ENCODE data around the gene NMT1.
"Not testable (repeated sequence)": the region's sequence is repeated elsewhere in the genome, so short reads cannot be mapped to it uniquely, and the experiment has no call there.

NMT1 gene

DNA sequence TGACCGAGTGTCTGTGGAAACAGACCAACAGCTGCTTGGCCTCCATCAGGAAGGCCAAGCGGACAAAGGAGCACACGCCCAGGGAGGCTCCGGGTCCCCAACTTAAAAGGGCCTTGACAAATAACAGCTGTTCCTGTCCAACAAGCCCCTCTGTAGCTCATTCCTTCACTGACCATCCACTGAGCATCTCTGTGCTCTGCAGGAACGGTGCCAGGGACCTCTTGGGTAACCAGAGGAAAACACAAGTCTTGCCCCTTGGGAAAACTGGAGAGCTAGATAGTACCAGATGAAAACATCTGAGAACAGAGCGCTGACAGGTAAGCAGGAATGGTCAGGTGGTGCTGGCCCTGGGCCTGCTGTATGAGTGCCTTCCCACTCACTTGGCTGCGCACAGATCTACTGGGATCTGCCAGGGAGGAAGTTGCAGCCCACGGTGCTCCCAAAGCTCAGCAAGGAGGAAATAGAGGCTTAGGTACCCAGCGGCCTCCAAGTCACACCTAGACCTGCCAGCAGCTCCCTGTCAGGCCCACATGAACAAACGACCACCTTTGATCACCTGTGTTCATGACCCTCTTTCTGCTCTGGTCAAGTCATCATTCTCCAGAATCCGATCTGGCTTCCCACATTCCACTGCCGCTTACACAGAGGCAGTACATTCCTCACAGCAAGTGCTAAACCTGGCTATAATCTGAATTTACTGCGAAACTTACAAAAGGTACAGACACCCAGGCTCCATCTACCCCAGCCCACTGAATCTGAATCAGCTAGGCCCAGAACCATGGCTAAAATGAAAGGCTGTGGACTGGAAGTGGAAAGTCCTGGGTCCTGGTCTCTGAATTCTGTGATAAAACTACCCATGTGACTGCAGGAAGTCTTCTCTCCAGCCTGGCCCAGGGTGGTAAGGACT, 22.1 kb upstream of the NMT1 start:
- DNase-seq (ENCODE audit: low spot score) = no peak

DNA sequence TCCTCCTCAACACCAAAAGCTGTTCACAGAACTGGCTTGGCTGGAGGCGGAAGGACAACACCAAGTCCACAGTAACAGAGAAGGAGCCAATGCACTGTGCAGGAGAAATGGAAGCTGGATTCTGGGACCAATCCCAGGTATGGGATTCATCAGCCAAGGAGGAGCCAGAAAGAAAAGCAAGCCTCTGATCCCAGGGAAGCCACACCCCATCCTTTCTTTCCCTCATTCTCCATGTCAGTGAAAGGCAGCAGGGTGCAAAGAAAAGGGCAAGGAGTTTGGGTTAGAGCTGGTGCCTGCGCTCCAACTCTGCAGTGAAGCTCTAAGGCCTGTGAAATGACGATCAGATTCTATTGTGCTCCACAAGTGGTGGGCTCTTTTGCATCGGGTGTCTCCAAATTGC, 20.7 kb upstream of the NMT1 start:
- DNase-seq (ENCODE audit: low spot score) = peak; percentile 73

DNA sequence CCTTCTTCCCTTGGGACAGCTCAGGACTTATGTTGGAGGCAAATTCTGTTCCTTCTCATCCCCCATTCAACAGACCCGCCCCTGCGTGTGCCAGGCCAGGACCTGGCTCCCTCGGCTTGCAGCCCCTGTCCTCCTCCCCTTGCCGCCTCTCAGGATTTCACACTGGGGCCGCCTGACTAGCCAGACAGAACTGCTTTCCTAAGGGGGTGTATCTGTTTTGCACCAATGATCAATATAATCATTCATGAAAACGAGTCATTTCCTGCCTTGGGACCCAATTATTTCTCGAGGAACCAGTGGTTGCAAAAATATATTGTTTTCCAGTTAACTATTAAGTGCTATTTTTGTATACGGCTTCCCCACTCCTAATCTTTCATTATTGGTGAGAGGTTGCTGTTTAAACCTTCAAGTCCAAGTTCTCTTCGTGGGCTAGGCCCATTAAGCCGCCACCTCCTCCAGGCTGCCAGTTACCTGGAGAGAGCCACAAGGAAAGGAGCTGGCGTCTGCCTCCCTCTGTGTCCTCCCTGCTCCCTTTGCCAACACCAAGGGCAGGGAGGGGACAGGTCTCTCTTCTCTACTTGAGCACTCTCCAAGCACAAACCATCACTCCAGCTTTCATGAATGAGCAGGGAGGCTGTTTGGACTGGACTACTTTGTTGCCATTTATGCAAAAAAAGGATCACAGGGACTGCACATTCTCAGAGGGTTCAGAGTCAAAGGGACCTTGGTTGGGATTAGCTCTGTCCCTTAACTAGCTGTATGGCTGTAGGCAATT, 18.6 kb upstream of the NMT1 start:
- DNase-seq (ENCODE audit: low spot score) = no peak

GRCh38 chr17:45043813-45044540, 17.1 kb upstream of the NMT1 start:
- no peak for DNase-seq (ENCODE audit: low spot score)

- no peak for DNase-seq (ENCODE audit: low spot score)
Observed at GRCh38 chr17:45046537-45047125, 14.5 kb upstream of the NMT1 start.

DNA sequence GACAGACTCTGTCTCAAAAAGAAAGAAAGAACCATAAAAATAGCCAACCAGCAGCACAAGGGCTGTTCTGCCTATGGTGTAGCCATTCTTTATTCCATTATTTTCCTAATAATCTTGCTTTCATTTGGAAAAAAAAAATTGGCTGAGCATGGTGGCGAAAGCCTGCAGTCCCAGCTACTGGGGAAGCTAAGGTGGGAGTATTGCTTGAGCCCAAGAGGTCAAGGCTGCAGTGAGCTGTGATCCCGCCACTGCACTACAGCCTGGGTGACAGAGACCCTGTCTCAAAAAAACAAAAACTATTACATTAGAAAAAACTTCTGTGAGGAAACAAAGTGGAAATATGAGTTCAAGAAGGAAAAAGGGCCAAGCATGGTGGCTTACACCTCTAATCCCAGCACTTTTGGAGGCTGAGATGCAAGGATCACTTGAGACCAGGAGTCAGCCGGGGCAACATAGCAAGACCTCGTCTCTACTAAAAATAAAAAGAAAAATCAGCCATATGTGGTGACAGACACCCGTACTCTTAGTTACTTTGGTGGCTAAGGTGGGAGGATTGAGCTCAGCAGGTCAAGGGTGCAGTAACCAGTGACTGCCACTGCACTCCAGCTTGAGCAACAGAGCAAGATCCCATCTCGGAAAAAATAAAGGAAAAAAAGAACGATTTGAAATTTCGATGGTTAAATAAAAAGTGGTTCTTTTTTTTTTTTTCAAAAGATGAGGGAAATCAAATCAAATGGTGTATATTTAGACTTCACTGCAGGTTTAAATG, 12.1 kb upstream of the NMT1 start:
- no peak for DNase-seq (ENCODE audit: low spot score)

DNA sequence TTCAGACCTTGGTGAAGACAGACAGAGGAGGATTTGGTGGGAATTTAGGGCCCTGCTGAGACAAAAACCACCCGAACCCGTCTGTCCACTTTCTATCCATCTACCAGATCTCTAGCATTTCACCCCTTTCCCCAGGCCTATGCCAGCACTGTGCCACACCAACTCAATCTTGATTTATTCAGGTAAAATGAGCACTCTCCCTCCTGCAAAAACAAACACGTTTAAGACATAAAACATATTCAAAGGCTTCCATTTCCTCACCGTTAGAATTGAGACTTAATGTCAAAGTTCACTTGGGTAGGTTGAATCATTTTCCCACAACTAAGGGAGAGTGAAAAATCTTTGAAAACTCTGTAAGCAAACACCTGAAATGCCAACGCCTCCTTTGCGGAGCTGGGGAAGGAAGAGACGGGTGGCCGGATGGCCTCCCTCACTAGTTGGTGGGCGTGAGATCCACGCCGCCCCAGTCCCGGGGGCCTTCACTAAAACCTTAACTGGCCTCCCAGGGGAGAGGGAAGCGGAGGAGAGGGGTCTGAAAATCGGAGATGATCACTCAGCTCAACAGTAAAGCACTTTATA, 10.5 kb upstream of the NMT1 start:
- no peak for DNase-seq (ENCODE audit: low spot score)

GRCh38 chr17:45051060-45051719, 9.9 kb upstream of the NMT1 start, which contains the start of gene DCAKD:
TSS of gene DCAKD (minus strand) at chr17:45051632. CDS start at chr17:45034885, 16,747 bp downstream.
- peak; percentile 97 for DNase-seq (ENCODE audit: low spot score)

GRCh38 chr17:45051720-45052051, 9.4 kb upstream of the NMT1 start:
- not testable (repeated sequence) for DNase-seq (ENCODE audit: low spot score)

- peak; percentile 85 for DNase-seq (ENCODE audit: low spot score)
Observed at GRCh38 chr17:45052052-45052772, 8.9 kb upstream of the NMT1 start.

DNA sequence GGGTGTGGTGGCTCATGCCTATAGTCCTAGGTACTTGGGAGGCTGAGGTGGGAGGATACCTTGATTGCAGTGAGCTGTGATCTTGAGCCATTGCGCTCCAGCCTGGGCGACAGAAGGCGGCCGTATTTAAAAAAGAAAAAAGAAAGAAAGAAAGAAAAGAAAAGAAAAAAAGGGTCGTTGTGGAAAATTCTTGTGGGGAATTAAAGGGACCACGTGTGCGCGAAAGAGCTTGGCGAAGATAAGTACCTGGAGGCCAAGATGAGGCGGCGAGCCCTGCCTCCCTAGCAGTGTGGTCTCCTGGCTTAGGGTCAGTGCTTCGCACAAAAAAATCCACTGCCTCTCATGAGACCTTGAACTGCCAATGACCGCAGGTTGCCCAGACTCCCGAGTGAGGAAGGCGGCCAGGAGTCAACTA, 728 bp upstream of the NMT1 start:
- DNase-seq (ENCODE audit: low spot score) = no peak

DNA sequence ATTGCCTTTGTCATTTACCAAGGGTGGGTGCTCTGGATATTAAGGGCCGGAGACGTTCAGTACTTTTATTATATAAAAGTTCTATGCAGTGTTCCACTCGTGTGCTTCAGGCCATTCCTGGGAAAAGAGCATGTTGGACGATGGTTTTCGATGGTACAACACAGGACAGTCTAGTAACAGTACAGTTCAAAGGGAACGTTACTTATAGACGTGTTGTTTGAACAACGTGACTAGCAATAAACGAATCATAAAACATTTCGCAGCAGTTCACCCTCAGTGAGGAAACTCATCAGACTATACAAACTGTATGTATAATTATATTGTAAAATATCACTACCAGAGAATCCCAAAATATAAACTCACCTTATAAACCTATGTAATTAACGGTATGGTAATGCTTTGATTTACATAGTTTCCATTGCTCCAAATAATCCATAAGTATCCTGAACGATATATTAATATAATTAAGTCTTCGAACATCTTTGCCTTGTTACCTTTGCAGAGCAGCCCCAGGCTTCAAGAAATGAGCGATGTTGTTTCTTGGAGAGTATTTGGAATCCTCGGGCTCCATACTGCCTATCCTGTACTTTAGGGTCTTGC, 589 bp downstream of the NMT1 start:
- DNase-seq (ENCODE audit: low spot score) = no peak

DNA sequence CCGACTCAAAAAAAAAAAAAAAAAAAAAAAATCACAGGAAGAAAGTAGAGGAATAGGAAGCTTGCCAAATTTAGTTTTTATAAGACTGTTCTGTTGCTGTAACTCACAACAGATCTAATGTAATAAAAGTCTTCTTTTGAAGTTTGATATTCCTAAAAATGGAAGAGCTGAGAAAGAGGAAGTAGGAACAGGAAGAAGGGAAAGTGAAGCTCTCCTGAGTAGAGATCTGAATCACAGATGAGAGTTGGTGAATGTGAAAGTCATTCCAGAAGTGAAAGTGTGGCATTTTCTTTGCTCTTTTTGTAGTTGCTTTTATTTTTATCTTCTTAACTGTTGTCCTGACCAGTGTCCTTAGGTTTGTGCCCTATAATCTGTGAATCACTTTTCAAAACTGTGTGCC, 2.1 kb downstream of the NMT1 start:
- DNase-seq (ENCODE audit: low spot score) = no peak

GRCh38 chr17:45067637-45068036, 6.5 kb downstream of the NMT1 start:
- no peak for DNase-seq (ENCODE audit: low spot score)

DNA sequence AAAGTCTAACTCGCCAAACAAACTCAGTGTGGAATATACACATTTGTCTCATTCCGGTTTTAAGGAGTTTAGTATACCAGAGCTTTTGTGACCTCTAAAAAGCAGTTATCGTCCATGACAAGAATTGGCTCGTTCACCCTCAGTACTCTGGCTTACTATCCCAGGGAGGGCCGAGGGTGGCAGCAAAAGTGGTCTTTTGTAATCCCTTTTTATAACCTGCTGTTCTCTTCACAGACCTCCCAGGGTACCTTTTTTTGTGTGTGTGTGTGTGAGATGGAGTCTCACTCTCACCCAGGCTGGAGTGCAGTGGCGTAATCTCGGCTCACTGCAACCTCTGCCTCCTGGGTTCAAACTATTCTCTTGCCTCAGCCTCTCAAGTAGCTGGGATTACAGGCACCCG, 8.9 kb downstream of the NMT1 start:
- DNase-seq (ENCODE audit: low spot score) = no peak

- DNase-seq (ENCODE audit: low spot score) = no peak
Observed at GRCh38 chr17:45070809-45071208, 9.7 kb downstream of the NMT1 start.

- DNase-seq (ENCODE audit: low spot score) = no peak
Observed at GRCh38 chr17:45073414-45074070, 12.4 kb downstream of the NMT1 start.

DNA sequence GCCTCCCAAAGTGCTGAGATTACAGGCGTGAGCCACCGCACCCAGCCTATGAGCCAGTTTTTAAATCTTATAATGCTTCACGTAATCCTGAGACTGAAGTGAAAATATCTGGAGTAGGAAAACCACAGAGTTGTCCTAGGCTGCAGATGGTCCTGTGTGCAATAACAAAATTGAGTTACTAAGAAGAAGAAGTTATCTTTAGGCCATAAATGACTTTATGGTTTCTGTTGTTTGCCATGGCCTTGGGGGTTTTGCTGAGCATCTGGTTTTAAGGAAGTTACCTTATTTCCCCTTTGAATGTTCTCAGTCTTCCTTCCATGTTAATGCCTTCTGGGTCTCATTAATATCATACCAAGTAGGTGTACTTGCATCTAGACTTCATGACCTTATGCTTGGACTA, 16.5 kb downstream of the NMT1 start:
- no peak for DNase-seq (ENCODE audit: low spot score)
